Measurements from ENCODE around the gene PELI1. TPM values are rescaled to one million over a fixed set of nuclear protein-coding genes. Genes with fewer than 3 reads are reported as not detected.
A peak's percentile ranks its signal among the peaks of the same experiment; 100 is the strongest.

PELI1 gene
- total and polyA plus RNA-seq, 10 donors = 14.5 to 70.1 (median 55.7) TPM

DNA sequence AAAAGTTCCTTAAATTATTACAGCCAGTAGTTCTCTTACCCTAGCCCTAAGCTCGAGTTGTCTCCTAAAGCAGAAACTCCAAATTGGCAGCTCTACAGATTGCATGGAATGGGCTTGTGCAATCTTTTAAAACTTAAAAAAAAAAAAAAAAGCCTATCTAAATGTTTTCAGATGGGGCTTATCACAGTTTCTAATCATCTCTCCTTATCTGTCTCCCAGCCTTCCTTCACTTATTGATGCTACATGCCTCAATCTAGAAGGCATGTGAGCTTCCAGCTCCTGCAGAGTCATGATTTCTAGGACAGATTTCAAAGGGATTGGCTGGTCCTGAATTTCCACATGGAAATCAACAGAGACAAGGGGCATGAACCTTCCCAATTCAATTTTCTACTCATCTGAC is 33.1 kb upstream of the PELI1 start:
- Histone ChIP-seq H3K27ac (peak overlapping the region in 5 of 8 donors; percentile 1 to 39 (median 27)), H3K9me3 (no peaks in the 10 kb centered on the region), H3K27me3 (replicated peaks in 1 of 7) (no peaks in the 10 kb centered on the region), H3K4me1 (peaks cover 0 to 12% (median 4%) of the 10 kb centered on the region in 6 donors), H3K4me3 (no peak overlapping the region), H3K36me3 (no peaks in the 10 kb centered on the region)
- no peak for DNase-seq
- intact Hi-C loops (cut with DNase I; ENCODE audit: low total_unique reads) = no loop called here
- 37 to 81% (median 51%) methylated on average over 1 of the region's 1 CpG for WGBS, 5 donors
- TF ChIP-seq, protein P1, sequence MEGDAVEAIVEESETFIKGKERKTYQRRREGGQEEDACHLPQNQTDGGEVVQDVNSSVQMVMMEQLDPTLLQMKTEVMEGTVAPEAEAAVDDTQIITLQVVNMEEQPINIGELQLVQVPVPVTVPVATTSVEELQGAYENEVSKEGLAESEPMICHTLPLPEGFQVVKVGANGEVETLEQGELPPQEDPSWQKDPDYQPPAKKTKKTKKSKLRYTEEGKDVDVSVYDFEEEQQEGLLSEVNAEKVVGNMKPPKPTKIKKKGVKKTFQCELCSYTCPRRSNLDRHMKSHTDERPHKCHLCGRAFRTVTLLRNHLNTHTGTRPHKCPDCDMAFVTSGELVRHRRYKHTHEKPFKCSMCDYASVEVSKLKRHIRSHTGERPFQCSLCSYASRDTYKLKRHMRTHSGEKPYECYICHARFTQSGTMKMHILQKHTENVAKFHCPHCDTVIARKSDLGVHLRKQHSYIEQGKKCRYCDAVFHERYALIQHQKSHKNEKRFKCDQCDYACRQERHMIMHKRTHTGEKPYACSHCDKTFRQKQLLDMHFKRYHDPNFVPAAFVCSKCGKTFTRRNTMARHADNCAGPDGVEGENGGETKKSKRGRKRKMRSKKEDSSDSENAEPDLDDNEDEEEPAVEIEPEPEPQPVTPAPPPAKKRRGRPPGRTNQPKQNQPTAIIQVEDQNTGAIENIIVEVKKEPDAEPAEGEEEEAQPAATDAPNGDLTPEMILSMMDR (IDR thresholded peaks at IDR 0.05 in 8 of 11, conservative IDR thresholded peaks at IDR 0.05 in 3 of 11) = no peak
- TF ChIP-seq POLR2A (IDR thresholded peaks at IDR 0.05) (no peak), POLR2AphosphoS5 (IDR thresholded peaks at IDR 0.05) (no peak)

- intact Hi-C loops (cut with DNase I; ENCODE audit: low total_unique reads) = no loop called here
- Histone ChIP-seq H3K27me3 (replicated peaks in 1 of 7) (no peaks in the 10 kb centered on the region), H3K36me3 (no peaks in the 10 kb centered on the region), H3K4me3 (no peak overlapping the region), H3K4me1 (peaks cover 0 to 12% (median 4%) of the 10 kb centered on the region in 6 donors), H3K27ac (no peak overlapping the region), H3K9me3 (no peaks in the 10 kb centered on the region)
- WGBS, 5 donors = 87 to 94% (median 90%) methylated on average over 5 of the region's 5 CpGs
- DNase-seq = no peak
- no peak for TF ChIP-seq POLR2A (IDR thresholded peaks at IDR 0.05)
- TF ChIP-seq, protein P1 (IDR thresholded peaks at IDR 0.05 in 8 of 11, conservative IDR thresholded peaks at IDR 0.05 in 3 of 11) = no peak
- TF ChIP-seq POLR2AphosphoS5 (IDR thresholded peaks at IDR 0.05) = no peak
These were observed 31.4 kb upstream of the PELI1 start for GRCh38 chr2:64175419-64176197.

DNA sequence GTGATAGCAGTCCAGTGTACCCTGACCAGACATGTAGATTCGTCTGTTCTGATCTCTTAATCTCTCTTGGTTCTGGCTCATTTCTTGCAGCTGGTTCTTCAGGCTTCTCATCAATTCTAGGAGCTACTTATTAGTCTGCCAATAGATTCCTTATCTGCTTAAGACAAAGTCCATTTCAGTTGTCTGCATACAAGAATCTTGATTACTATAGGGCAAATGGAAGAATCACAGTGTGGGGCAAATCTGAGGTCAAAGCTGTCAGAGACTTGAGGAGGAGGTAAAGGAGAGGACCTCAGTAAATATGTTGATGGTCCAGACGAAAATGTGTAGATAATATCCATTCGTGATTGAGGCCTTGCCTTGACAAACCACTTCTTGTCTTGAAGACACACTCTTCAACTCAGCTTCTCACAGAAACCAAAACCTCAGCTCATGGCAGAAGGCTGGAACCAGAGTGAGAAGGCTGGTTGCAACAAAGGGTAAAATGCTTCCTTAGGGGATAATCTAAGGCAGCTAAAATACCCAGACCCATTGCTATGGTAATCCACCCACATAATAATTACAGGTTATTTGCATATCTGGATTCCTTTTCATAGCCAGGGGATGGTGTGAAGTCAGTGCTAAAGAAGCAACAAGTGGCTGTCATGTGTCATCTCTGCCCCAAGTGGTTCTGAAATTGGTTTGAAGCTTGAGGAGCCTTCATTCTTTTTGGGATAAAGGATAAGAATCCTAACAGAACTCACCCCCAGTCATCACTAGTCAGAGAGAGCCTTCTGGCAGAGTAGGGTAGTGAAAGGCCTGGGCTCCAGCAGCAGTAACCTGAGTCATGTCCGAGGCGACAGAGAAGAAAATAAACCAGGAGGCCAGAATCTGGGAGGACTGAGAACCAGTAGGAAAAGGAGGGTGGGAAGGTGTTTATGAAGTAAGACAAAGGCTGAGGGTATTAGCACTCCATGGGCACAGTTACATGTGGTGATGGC is 29.2 kb upstream of the PELI1 start:
- H3K4me3 ChIP-seq = no peak overlapping the region
- intact Hi-C loops (cut with DNase I; ENCODE audit: low total_unique reads) = no loop called here
- H3K27ac ChIP-seq = no peak overlapping the region
- H3K9me3 ChIP-seq = no peaks in the 10 kb centered on the region
- no peak for DNase-seq
- WGBS, 5 donors = 84 to 99% (median 86%) methylated on average over 5 of the region's 5 CpGs
- no peaks in the 10 kb centered on the region for H3K36me3 ChIP-seq
- H3K27me3 ChIP-seq (replicated peaks in 1 of 7) = no peaks in the 10 kb centered on the region
- peaks cover 0 to 12% (median 4%) of the 10 kb centered on the region in 6 donors for H3K4me1 ChIP-seq
- no peak for TF ChIP-seq POLR2A (IDR thresholded peaks at IDR 0.05)
- TF ChIP-seq POLR2AphosphoS5 (IDR thresholded peaks at IDR 0.05) = no peak
- TF ChIP-seq, protein P1 (IDR thresholded peaks at IDR 0.05 in 8 of 11, conservative IDR thresholded peaks at IDR 0.05 in 3 of 11) = no peak

Data from spleen (tissue), 11 donors.